ENCODE measurements around the gene WWC1.

DNA sequence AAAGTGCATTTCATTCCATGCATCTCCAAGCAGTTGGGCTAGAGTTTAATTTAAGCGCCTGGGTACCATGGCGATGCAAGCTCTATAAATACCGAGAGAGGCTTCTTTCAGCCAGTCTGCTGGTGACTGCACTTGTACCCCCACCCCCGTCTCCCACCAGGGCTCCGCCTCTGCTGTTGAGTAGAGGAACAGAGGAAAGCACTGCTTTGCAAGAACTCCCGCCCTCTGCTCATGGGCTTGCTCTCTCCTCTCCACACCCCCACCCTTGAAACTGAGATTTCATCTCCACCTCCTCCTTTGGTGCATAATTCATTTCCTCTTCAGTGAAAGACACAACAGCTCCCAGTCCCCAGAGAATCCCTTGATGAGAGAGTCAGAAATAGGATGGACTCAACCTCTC lies 5.1 kb upstream of the WWC1 start:
- TF ChIP-seq, protein P1, sequence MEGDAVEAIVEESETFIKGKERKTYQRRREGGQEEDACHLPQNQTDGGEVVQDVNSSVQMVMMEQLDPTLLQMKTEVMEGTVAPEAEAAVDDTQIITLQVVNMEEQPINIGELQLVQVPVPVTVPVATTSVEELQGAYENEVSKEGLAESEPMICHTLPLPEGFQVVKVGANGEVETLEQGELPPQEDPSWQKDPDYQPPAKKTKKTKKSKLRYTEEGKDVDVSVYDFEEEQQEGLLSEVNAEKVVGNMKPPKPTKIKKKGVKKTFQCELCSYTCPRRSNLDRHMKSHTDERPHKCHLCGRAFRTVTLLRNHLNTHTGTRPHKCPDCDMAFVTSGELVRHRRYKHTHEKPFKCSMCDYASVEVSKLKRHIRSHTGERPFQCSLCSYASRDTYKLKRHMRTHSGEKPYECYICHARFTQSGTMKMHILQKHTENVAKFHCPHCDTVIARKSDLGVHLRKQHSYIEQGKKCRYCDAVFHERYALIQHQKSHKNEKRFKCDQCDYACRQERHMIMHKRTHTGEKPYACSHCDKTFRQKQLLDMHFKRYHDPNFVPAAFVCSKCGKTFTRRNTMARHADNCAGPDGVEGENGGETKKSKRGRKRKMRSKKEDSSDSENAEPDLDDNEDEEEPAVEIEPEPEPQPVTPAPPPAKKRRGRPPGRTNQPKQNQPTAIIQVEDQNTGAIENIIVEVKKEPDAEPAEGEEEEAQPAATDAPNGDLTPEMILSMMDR (IDR thresholded peaks at IDR 0.05): no peak
- no peak for TF ChIP-seq POLR2A (IDR thresholded peaks at IDR 0.05)

Measured in body of pancreas (tissue), 4 donors.